ENCODE results near the gene BMF.
A peak's percentile ranks its signal among the peaks of the same experiment; 100 is the strongest.

BMF gene

GRCh38 chr15:40047415-40048210 is 61.1 kb downstream of the BMF start:
- peak; percentile 84 for DNase-seq

GRCh38 chr15:40046721-40047414 is 61.8 kb downstream of the BMF start:
- peak; percentile 70 for DNase-seq

- no peak for DNase-seq
These were observed 63.0 kb downstream of the BMF start for GRCh38 chr15:40045572-40046217.

- peak; percentile 90 for DNase-seq
These were observed 63.7 kb downstream of the BMF start for GRCh38 chr15:40044717-40045571.

- no peak for DNase-seq
These were observed 64.6 kb downstream of the BMF start for GRCh38 chr15:40043927-40044716.

- DNase-seq = no peak
These were observed 65.8 kb downstream of the BMF start for GRCh38 chr15:40042791-40043320.

GRCh38 chr15:40040770-40041169 is 67.9 kb downstream of the BMF start:
- DNase-seq = no peak

GRCh38 chr15:40040293-40040635 is 68.4 kb downstream of the BMF start:
- DNase-seq = no peak

GRCh38 chr15:40038638-40039543 is 69.8 kb downstream of the BMF start, which contains the start of gene SRP14:
TSS of gene SRP14 (minus strand) at chr15:40039181. CDS start at chr15:40039116, 65 bp downstream.
- DNase-seq = peak; percentile 94

GRCh38 chr15:40038275-40038637 is 70.4 kb downstream of the BMF start:
- peak; percentile 39 for DNase-seq
